GM21737 (cell line): Measurements from ENCODE around the gene AFAP1L1.

Experiments used
- ATAC-seq: cut with Tn5 transposase; IDR thresholded peaks from one replicate; pipeline ENCODE4 v1.9.1; 2021; ENCODE audit warnings: mild to moderate bottlenecking, moderate library complexity; ENCODE audit not compliant: unreplicated experiment

AFAP1L1 gene

GRCh38 chr5:149367972-149368645 is 96.5 kb downstream of the AFAP1L1 start:
- ATAC-seq: no peak

- ATAC-seq: no peak
These were observed 99.2 kb downstream of the AFAP1L1 start for GRCh38 chr5:149370878-149371277.

GRCh38 chr5:149371296-149371962 is 99.8 kb downstream of the AFAP1L1 start:
- peak; percentile 56 for ATAC-seq

- ATAC-seq: no peak
These were observed 100.6 kb downstream of the AFAP1L1 start for GRCh38 chr5:149372076-149372795.

- no peak for ATAC-seq
These were observed 101.3 kb downstream of the AFAP1L1 start for GRCh38 chr5:149372932-149373331.

- ATAC-seq: no peak
These were observed 102.6 kb downstream of the AFAP1L1 start for GRCh38 chr5:149374303-149374702.

- ATAC-seq: no peak
These were observed 103.1 kb downstream of the AFAP1L1 start for GRCh38 chr5:149374801-149375200.

- no peak for ATAC-seq
These were observed 103.8 kb downstream of the AFAP1L1 start for GRCh38 chr5:149375434-149375833.

- ATAC-seq: no peak
These were observed 104.4 kb downstream of the AFAP1L1 start for GRCh38 chr5:149376104-149376503.

- ATAC-seq: no peak
These were observed 105.2 kb downstream of the AFAP1L1 start for GRCh38 chr5:149376711-149377447.

GRCh38 chr5:149378241-149378820 is 106.7 kb downstream of the AFAP1L1 start:
- no peak for ATAC-seq

- no peak for ATAC-seq
These were observed 107.6 kb downstream of the AFAP1L1 start, which contains the start of gene IL17B for GRCh38 chr5:149379177-149379761. Gene IL17B, minus strand, starts transcription at chr5:149379292. Its CDS starts 67 bp downstream, at chr5:149379225.

- ATAC-seq: no peak
These were observed 108.2 kb downstream of the AFAP1L1 start for GRCh38 chr5:149379818-149380374.

GRCh38 chr5:149380466-149381121 is 108.9 kb downstream of the AFAP1L1 start:
- ATAC-seq: no peak

GRCh38 chr5:149381261-149381985 is 109.8 kb downstream of the AFAP1L1 start:
- peak; percentile 17 for ATAC-seq

- peak; percentile 73 for ATAC-seq
These were observed 110.3 kb downstream of the AFAP1L1 start for GRCh38 chr5:149381986-149382338.

GRCh38 chr5:149382517-149383220 is 111.0 kb downstream of the AFAP1L1 start:
- no peak for ATAC-seq

- ATAC-seq: no peak
These were observed 111.7 kb downstream of the AFAP1L1 start for GRCh38 chr5:149383399-149383798.
